ENCODE data around the gene KCNH8. TPM values are rescaled to one million over a fixed set of nuclear protein-coding genes. Genes with fewer than 3 reads are reported as not detected.

The KCNH8 gene
- total RNA-seq, 1 experiment from 2014 or later, result 3.7 TPM

DNA sequence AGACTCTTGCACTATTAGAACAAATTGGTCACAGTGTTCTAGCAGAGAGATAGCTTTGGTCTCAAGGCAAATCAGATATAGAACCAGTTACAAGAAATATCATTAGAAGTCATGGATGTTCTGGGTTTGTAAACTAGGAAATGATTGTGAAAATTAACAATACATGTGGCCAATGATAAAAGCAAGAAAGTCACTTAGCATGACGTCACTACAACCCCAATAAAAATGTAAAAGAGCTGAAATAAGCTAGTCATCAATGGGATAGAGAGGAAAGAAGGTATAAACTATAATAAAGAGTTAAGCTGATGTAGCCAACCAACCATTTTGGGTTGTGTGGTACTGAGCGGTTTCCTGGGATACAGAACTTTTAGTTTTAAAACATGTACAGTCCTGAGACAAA lies 32.1 kb upstream of the KCNH8 start:
- peaks cover 0 to 14% (median 2%) of the 10 kb centered on the region in 3 experiments; a peak in 4 of 7 replicates for H3K36me3 Mint-ChIP-seq (ENCODE audit: insufficient read depth in 1 of 3, low read depth in 3 of 3)
- H3K9me3 Mint-ChIP-seq, result peaks cover 3 to 5% of the 10 kb centered on the region in 2 experiments; a peak in 3 of 5 replicates
- H2AFZ ChIP-seq (ENCODE audit: low read length), result no peak overlapping the region
- H2AK5ac ChIP-seq (ENCODE audit: insufficient read length, low read length), result no peak overlapping the region
- H4K20me1 ChIP-seq (ENCODE audit: control insufficient read depth, insufficient read depth, insufficient read length), result no peaks in the 10 kb centered on the region
- H2BK12ac ChIP-seq (ENCODE audit: insufficient read length, low read depth, low read length), result no peak overlapping the region
- no peak overlapping the region for H2BK20ac ChIP-seq (ENCODE audit: low read depth, low read length, poor library complexity, severe bottlenecking)
- H3K79me2 ChIP-seq (ENCODE audit: insufficient read depth, low read length), result no peaks in the 10 kb centered on the region
- no peak overlapping the region for H3K23ac ChIP-seq (ENCODE audit: insufficient read length, low read depth, low read length)
- H3K9ac ChIP-seq (ENCODE audit: extremely low read depth, insufficient read length, low read length), result no peak overlapping the region
- H3K27ac Mint-ChIP-seq, result no peak overlapping the region
- no peaks in the 10 kb centered on the region; the same call in 1 of the 2 replicates for H3K27me3 Mint-ChIP-seq (ENCODE audit: low read depth)
- no CpG with 5 or more reads among the region's 2 CpGs for WGBS (ENCODE audit: extremely low coverage, insufficient read length, low lambda C conversion rate)
- H2BK120ac ChIP-seq (ENCODE audit: low read depth, low read length, poor library complexity, severe bottlenecking), result no peak overlapping the region
- H3K79me1 ChIP-seq (ENCODE audit: insufficient read depth, low read depth, low read length, poor library complexity, severe bottlenecking), result no peaks in the 10 kb centered on the region
- no peak overlapping the region for H3K4ac ChIP-seq (ENCODE audit: low read depth, low read length)
- no peak for TF ChIP-seq CTCF (conservative IDR thresholded peaks at IDR 0.05)
- no peak overlapping the region for H4K91ac ChIP-seq (ENCODE audit: insufficient read length, low read depth, low read length)
- H3K9me3 ChIP-seq (ENCODE audit: control insufficient read depth, low read depth, low read length), result no peaks in the 10 kb centered on the region
- no peak overlapping the region for H3K18ac ChIP-seq (ENCODE audit: insufficient read length, low read depth, low read length)
- H3K27ac ChIP-seq (ENCODE audit: insufficient read length, low read depth, low read length), result no peak overlapping the region
- H3K27me3 ChIP-seq (ENCODE audit: insufficient read depth, low read length), result no peaks in the 10 kb centered on the region
- H3K56ac ChIP-seq (ENCODE audit: insufficient read length, low read depth, low read length), result no peak overlapping the region
- H3K4me1 ChIP-seq (ENCODE audit: insufficient read depth, low read length), result no peaks in the 10 kb centered on the region
- no peak overlapping the region for H3K4me3 Mint-ChIP-seq
- H3K4me2 ChIP-seq (ENCODE audit: insufficient read depth, insufficient read length, low read length), result no peak overlapping the region
- no peak overlapping the region for H3T11ph ChIP-seq (ENCODE audit: low read length)
- H4K8ac ChIP-seq (replicated peaks; ENCODE audit: insufficient read length, low read depth, low read length), result no peak overlapping the region
- H2BK5ac ChIP-seq (ENCODE audit: insufficient read length, low read length), result no peak overlapping the region
- H3K14ac ChIP-seq (ENCODE audit: insufficient read depth, low read length), result no peak overlapping the region
- no peaks in the 10 kb centered on the region for H3K23me2 ChIP-seq (ENCODE audit: insufficient read length, low read depth, low read length, poor library complexity, severe bottlenecking)
- no peak overlapping the region for H4K5ac ChIP-seq (ENCODE audit: insufficient read length, low read depth, low read length)
- H2BK15ac ChIP-seq (ENCODE audit: low read depth, low read length), result no peak overlapping the region
- no peaks in the 10 kb centered on the region for H3K4me1 Mint-ChIP-seq
- DNase-seq, result no peak
